K562 (cell line): ENCODE measurements around the gene TEKT2. TPM values are rescaled to one million over a fixed set of nuclear protein-coding genes. Genes with fewer than 3 reads are reported as not detected.

ENCODE experiments used
- CBFA2T2 ChIP-seq: fragments of 450-650 bp; conservative IDR thresholded peaks from 2 replicates; pipeline ENCODE4 v1.6.1; 2017; ENCODE audit warnings: mild to moderate bottlenecking
- DIDO1 ChIP-seq: fragments of 450-650 bp; IDR thresholded peaks from 2 replicates; pipeline ENCODE4 v1.6.1; 2016; ENCODE audit warnings: low read depth, missing biosample characterization, missing genetic modification characterization
- GABPB1 ChIP-seq: sonication (generic); formaldehyde crosslinking; IDR thresholded peaks from 2 replicates; pipeline ENCODE4 v1.8.0; 2022; ENCODE audit warnings: mild to moderate bottlenecking, missing genetic modification reagents
- HCFC1 ChIP-seq: IDR thresholded peaks from 2 replicates; pipeline ENCODE4 v1.6.1; 2012; ENCODE audit warnings: low read depth, low read length, improper control_type of control experiment
- KAT7 ChIP-seq: sonication (generic); formaldehyde crosslinking; IDR thresholded peaks from 2 replicates; pipeline ENCODE4 v1.8.0; 2022; ENCODE audit warnings: missing genetic modification reagents, mild to moderate bottlenecking, borderline replicate concordance
- NFATC3 ChIP-seq: fragments of 450-650 bp; IDR thresholded peaks from 2 replicates; pipeline ENCODE4 v1.6.1; 2017; ENCODE audit warnings: mild to moderate bottlenecking
- PHB ChIP-seq: fragments of 250-450 bp; sonication (Bioruptor Pico); IDR thresholded peaks from 2 replicates; pipeline ENCODE4 v1.5.0; 2021
- PHF8 ChIP-seq: fragments of 200-600 bp; sonication (generic); IDR thresholded peaks from 2 replicates; pipeline ENCODE4 v1.6.1; 2012; ENCODE audit warnings: mixed run types, mild to moderate bottlenecking, inconsistent platforms, low read length, moderate library complexity, borderline replicate concordance
- PRDM10 ChIP-seq: fragments of 450-650 bp; IDR thresholded peaks from 2 replicates; pipeline ENCODE4 v1.6.1; 2018; ENCODE audit not compliant: partially characterized antibody
- PTBP1 ChIP-seq: fragments of 200-400 bp; formaldehyde crosslinking; IDR thresholded peaks from 2 replicates; pipeline ENCODE4 v1.6.1; 2017; ENCODE audit warnings: low read depth, low read length
- RFX1 ChIP-seq: fragments of 450-650 bp; IDR thresholded peaks from 2 replicates; pipeline ENCODE4 v1.6.1; 2016; ENCODE audit warnings: mild to moderate bottlenecking, moderate library complexity
- RFX5 ChIP-seq: IDR thresholded peaks from 2 replicates; pipeline ENCODE4 v1.6.1; 2011; ENCODE audit warnings: low read depth, mild to moderate bottlenecking, improper control_type of control experiment, low read length
- SMARCC2 ChIP-seq: fragments of 450-650 bp; IDR thresholded peaks from 2 replicates; pipeline ENCODE4 v1.6.1; 2017; ENCODE audit warnings: antibody characterized with exemption, moderate library complexity, mild to moderate bottlenecking, low read depth
- USF2 ChIP-seq: sonication (generic); formaldehyde crosslinking; IDR thresholded peaks from 2 replicates; pipeline ENCODE4 v1.5.0; 2020; ENCODE audit warnings: missing genetic modification reagents
- VEZF1 ChIP-seq: fragments of 200-800 bp; sonication (Bioruptor generic); IDR thresholded peaks from 2 replicates; pipeline ENCODE4 v1.6.1; 2017; ENCODE audit warnings: missing genetic modification characterization, missing compliant biosample characterization
- XRCC5 ChIP-seq: fragments of 200-400 bp; formaldehyde crosslinking; IDR thresholded peaks from 2 replicates; pipeline ENCODE4 v1.6.1; 2017; ENCODE audit warnings: low read depth, mild to moderate bottlenecking, low read length
- YBX1 ChIP-seq: fragments of 450-650 bp; IDR thresholded peaks from 2 replicates; pipeline ENCODE4 v1.7.1; 2016; ENCODE audit warnings: mild to moderate bottlenecking
- ZNF165 ChIP-seq: fragments of 250-450 bp; sonication (Bioruptor Pico); IDR thresholded peaks from 2 replicates; pipeline ENCODE4 v1.4.0; 2020; ENCODE audit warnings: borderline replicate concordance
- ZNF23 ChIP-seq: fragments of 250-450 bp; sonication (Bioruptor Pico); IDR thresholded peaks from 2 replicates; pipeline ENCODE4 v1.4.0; 2020; ENCODE audit warnings: mild to moderate bottlenecking
- ZNF24 ChIP-seq: fragments of 450-650 bp; IDR thresholded peaks from 2 replicates; pipeline ENCODE4 v1.6.1; 2016
- ZNF76 ChIP-seq: fragments of 250-450 bp; sonication (Bioruptor Pico); IDR thresholded peaks from 2 replicates; pipeline ENCODE4 v1.4.0; 2020; ENCODE audit warnings: mild to moderate bottlenecking, moderate library complexity, borderline replicate concordance
- ZNF764 ChIP-seq: fragments of 250-450 bp; sonication (Bioruptor Pico); IDR thresholded peaks from 2 replicates; pipeline ENCODE4 v1.4.0; 2020; ENCODE audit warnings: low read depth, mild to moderate bottlenecking, moderate library complexity
- polyA plus RNA-seq, 8 experiments: library from polyadenylated mRNA; depleted of rRNA in 4 of 8; stranded (reverse) in 5 of 8; unstranded in 3 of 8; fragments of >200 nt; fragmentation: Nextera tagmentation in 2 of 8; fragmentation: Illumina TruSeq in 1 of 8; extraction: Ambion mirVana in 2 of 8; extraction: Trizol in 1 of 8; gene quantifications; 2 replicates each; pipeline versions ENCODE4 v1.2.1 to v1.2.3, GENCODE V29; 2011 to 2014; ENCODE audit warnings: inconsistent platforms in 1 of 8, missing spikeins in 1 of 8
- total RNA-seq, 7 experiments: library from RNA; depleted of rRNA in 6 of 7; stranded (reverse); fragments of >200 nt in 6 of 7; fragmentation: Illumina TruSeq in 2 of 7; extraction: Trizol in 2 of 7; gene quantifications; 2 replicates each; pipeline versions ENCODE4 v1.2.1 to v1.2.3, GENCODE V29; 2011 to 2021; ENCODE audit warnings: low replicate concordance in 1 of 7

The TEKT2 gene
- total and polyA plus RNA-seq, 9 of the 15 experiments (the other 6 are each of a cell fraction or from before 2014, with no cell fraction given), result 0.06 to 0.94 (median 0.30) TPM; not detected in 1

- TF ChIP-seq ZNF165 (CRISPR knock-in tag) (no peak), ZNF764 (CRISPR knock-in tag) (no peak), PHB (CRISPR knock-in tag) (peak; percentile 71; the same call in 1 of the 2 replicates), VEZF1 (CRISPR knock-in tag) (peak; percentile 66), PTBP1 (0 out of 2 replicates have a peak, but pooled peaks have one; percentile 51), ZNF23 (CRISPR knock-in tag) (no peak), PHF8 (peak; percentile 98), DIDO1 (tag) (peak; percentile 92), USF2 (CRISPR knock-in tag) (no peak; the same call in 1 of the 2 replicates), YBX1 (no peak), SMARCC2 (no peak), CBFA2T2 (no peak; the same call in 1 of the 2 replicates), XRCC5 (peak; percentile 99), NFATC3 (no peak), HCFC1 (peak; percentile 91), ZNF76 (CRISPR knock-in tag) (peak; percentile 85; the same call in 1 of the 2 replicates), RFX5 (no peak), GABPB1 (CRISPR knock-in tag) (peak; percentile 99), ZNF24 (peak; percentile 69), KAT7 (CRISPR knock-in tag) (peak; percentile 85), PRDM10 (no peak), RFX1 (no peak)
Observed at GRCh38 chr1:36088577-36089392, 4.9 kb downstream of the TEKT2 start, which contains the start of gene ADPRS (continued).
